Mucosa of stomach (tissue), 1 donor: Measurements from ENCODE around the gene RTF1.

Source experiments
- H3K27me3 ChIP-seq: one replicate; pipeline ENCODE4 v1.7.0; 2013; ENCODE audit warnings: mild to moderate bottlenecking, low read length; ENCODE audit not compliant: control insufficient read depth, insufficient read depth
- H3K36me3 ChIP-seq: one replicate; pipeline ENCODE4 v1.7.0; 2013; ENCODE audit warnings: low read length; ENCODE audit not compliant: control insufficient read depth, insufficient read depth
- H3K4me1 ChIP-seq: one replicate; pipeline ENCODE4 v1.7.0; 2013; ENCODE audit warnings: mild to moderate bottlenecking, low read length; ENCODE audit not compliant: control insufficient read depth, insufficient read depth
- H3K4me3 ChIP-seq: one replicate; pipeline ENCODE4 v1.7.0; 2013; ENCODE audit warnings: low read length
- H3K9ac ChIP-seq: one replicate; pipeline ENCODE4 v1.7.0; 2013; ENCODE audit warnings: mild to moderate bottlenecking, low read length, moderate library complexity
- H3K9me3 ChIP-seq: one replicate; pipeline ENCODE4 v1.7.0; 2013; ENCODE audit warnings: mild to moderate bottlenecking, low read length, moderate library complexity; ENCODE audit not compliant: control insufficient read depth
- donor health status: Pancreatic carcinoma.

The RTF1 gene

DNA sequence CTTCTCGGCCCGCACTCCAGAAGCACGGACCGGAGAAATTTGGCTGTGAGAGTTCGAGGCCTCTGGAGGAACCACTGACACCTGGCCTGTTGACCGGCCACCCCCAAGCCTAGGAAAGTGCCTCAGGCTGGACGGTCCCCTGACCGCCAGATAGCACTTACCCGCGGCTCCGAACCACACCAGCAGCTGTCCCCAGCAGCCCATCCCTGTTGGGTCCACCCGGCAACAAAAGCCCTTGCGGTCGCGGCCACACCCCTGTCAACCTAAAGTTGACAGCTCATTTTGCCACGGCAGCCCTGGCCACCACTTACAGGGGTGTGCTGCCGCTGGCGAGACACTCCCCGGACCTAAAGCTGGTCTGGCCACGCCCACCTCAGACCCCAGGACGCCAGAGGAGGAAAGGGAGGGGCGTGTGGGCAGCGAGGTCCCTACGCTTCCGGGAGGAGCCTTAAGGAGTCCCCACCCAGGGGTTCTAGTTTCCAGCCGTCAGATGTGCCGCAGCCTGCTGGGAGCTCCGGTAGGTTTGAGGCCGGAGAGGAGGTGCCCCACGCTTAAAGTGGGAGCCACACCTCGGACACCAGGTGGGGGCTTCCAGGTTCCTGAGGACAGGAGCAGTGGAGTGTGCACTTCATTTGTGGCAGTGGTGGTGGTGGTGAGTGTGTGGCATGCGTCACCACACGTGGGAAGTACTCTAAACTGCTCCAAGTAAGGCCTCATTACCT lies 96.8 kb downstream of the RTF1 start, which contains the start of gene LTK:
Gene LTK, minus strand, starts transcription at position 322 of the 722 bp plus-strand sequence. Its CDS starts 118 bp downstream, at position 204.
- peaks cover 22% of the 10 kb centered on the region for H3K27me3 ChIP-seq
- peak within 1 kb of the TSS; percentile 64 for H3K9ac ChIP-seq
- no peaks in the 10 kb centered on the region for H3K36me3 ChIP-seq
- no peaks in the 10 kb centered on the region for H3K9me3 ChIP-seq
- H3K4me3 ChIP-seq, result peak within 1 kb of the TSS; percentile 77
- peaks cover 36% of the 10 kb centered on the region for H3K4me1 ChIP-seq

DNA sequence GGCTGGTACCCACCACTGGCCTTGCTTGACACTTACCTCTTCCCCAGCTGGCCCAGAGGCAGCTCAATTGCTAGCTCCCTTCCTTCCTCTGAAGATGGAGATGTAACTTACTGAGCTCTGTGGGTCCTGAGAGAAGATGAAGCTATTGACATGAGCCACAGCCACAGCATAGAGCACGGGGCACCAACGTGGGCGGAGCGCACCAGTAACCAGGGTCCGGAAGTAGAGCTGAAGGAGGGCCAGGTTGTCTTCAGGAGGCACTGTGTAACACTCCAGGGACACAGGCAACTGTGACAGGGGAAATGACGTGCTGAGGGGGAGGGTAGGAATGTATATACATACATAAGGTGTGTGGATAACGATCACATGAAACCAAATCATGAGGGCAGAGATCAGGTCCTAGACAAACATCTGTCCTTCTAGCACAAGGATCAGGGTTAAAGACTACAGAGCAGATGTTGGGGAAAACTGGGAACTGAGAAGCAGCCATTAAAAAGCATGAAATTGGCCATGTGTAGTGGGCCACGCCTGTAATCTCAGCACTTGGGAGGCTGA lies 101.1 kb downstream of the RTF1 start:
- Histone ChIP-seq H3K9me3 (no peaks in the 10 kb centered on the region), H3K9ac (no peak overlapping the region), H3K4me3 (no peak overlapping the region), H3K27me3 (peaks cover 8% of the 10 kb centered on the region), H3K36me3 (no peaks in the 10 kb centered on the region), H3K4me1 (peaks cover 11% of the 10 kb centered on the region)

DNA sequence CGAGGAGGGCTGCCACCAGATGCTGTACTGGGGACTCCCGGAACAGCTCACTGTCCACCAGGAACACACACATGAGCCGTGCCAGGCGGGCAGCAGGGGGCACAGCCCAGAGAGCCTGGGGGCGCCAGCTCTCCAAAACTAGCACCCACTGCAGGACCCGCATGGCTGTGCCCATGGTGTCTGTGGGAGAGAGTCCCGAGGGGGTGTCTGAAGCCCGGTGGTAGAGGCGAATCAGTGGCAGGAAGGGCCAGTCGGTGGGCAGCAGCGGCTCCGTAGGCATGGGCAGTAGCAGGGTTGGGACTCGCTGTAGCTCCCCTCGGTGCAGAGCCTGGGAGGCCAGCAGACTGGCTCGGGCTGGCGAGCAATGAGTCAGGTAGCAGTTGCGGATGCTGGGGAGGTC lies 103.7 kb downstream of the RTF1 start:
- Histone ChIP-seq H3K4me1 (no peaks in the 10 kb centered on the region), H3K4me3 (no peak overlapping the region), H3K9ac (no peak overlapping the region), H3K27me3 (no peaks in the 10 kb centered on the region), H3K36me3 (no peaks in the 10 kb centered on the region), H3K9me3 (no peaks in the 10 kb centered on the region)

DNA sequence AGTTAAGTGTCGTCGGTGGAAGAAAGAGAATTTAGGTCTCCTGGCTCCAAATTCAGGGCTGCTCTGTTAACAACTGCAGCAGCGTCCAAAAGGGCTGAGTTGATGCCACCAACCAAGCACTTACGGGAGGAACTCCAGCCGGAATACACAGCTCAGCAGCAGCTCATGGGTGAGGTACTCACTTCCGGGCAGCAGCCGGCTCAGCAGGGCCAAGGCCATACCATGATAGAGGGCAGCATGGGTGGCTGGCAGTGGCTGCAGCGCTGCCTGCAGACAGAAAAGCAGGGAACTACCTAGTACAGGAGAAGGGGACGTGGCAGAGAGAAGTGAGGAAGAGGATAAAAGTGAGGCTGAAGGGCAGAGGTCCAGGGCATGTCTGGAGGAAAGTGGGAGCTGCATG lies 104.7 kb downstream of the RTF1 start:
- peaks cover 3% of the 10 kb centered on the region for H3K36me3 ChIP-seq
- H3K4me1 ChIP-seq, result no peaks in the 10 kb centered on the region
- H3K9me3 ChIP-seq, result no peaks in the 10 kb centered on the region
- H3K4me3 ChIP-seq, result no peak overlapping the region
- H3K9ac ChIP-seq, result no peak overlapping the region
- no peaks in the 10 kb centered on the region for H3K27me3 ChIP-seq

DNA sequence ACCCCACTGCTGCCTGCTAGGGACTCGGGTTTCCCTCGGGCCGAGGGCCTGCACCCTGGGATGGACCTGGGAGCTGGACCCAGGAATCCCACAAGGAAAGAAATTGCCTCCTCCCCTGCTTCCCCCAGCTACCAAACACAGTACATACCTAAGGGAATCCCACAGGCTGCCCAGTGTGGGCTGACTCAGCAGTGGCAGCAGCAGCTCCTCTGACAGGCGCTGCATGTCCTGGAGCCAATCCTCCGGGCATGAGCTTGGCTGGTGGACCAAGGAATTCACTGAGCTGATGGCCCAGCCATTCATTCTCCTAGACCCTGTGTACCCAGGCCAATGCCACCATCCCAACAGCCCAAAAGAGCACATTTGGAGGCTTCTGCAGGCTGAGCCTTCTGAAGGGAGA lies 106.2 kb downstream of the RTF1 start:
- Histone ChIP-seq H3K9ac (no peak overlapping the region), H3K36me3 (peaks cover 11% of the 10 kb centered on the region), H3K9me3 (no peaks in the 10 kb centered on the region), H3K4me3 (no peak overlapping the region), H3K4me1 (no peaks in the 10 kb centered on the region), H3K27me3 (no peaks in the 10 kb centered on the region)

DNA sequence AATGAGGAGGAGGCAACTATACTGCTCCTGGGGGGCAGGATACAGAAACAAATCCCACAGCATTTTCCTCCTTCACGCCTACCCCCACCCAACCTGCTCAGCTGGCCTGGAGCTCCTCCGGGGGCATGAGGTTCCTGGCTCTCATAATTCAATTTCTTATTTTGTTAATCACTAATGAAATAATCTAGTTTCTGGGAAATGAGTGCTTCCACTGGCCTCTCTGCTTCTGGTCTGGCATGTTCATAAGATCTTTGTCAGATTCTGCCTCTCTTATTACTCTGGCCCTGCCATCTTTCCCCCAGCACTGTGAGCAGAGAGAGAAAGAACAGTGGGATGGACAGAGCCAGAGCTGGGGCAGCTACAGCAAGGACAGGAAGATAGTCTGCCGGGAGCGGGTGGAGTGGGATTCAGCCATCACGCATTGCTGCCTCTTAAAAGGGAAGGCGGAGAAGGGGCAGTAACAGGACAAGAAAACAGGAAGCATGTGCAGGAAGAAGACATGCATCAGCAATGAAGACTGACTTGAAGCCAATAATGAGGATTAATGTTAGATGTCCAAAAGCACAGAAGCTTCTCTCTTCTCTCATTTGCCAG lies 113.6 kb downstream of the RTF1 start:
- Histone ChIP-seq H3K27me3 (no peaks in the 10 kb centered on the region), H3K9ac (no peak overlapping the region), H3K4me1 (no peaks in the 10 kb centered on the region), H3K36me3 (peaks cover 18% of the 10 kb centered on the region), H3K9me3 (no peaks in the 10 kb centered on the region), H3K4me3 (no peak overlapping the region)
